Neural crest cell (in vitro differentiated cells): ENCODE data around the gene NOTCH4. TPM values are rescaled to one million over a fixed set of nuclear protein-coding genes. Genes with fewer than 3 reads are reported as not detected.

Experiments
- DNase-seq: peaks from one replicate; pipeline ENCODE4 v3.0.0; 2021; ENCODE audit warnings: low read depth, mixed read lengths, low spot score
- H3K27ac Mint-ChIP-seq: one replicate; pipeline ENCODE4 v1.8.0; 2021; ENCODE audit warnings: mild to moderate bottlenecking, mixed read lengths; ENCODE audit not compliant: unreplicated experiment
- H3K27me3 Mint-ChIP-seq: 2 replicates; pipeline ENCODE4 v1.8.0; 2021; ENCODE audit warnings: low read depth, mild to moderate bottlenecking, mixed read lengths
- H3K36me3 Mint-ChIP-seq: 2 replicates; pipeline ENCODE4 v1.8.0; 2021; ENCODE audit warnings: low read depth, mild to moderate bottlenecking, mixed read lengths
- H3K4me1 Mint-ChIP-seq: 2 replicates; pipeline ENCODE4 v1.8.0; 2021; ENCODE audit warnings: mixed read lengths
- H3K4me3 Mint-ChIP-seq: one replicate; pipeline ENCODE4 v1.8.0; 2021; ENCODE audit warnings: mild to moderate bottlenecking, mixed read lengths
- H3K9me3 Mint-ChIP-seq: 2 replicates; pipeline ENCODE4 v1.8.0; 2021; ENCODE audit warnings: mixed read lengths
- total RNA-seq: library from RNA; stranded (reverse); gene quantifications from 2 replicates; pipeline ENCODE4 v1.2.1, GENCODE V29; 2021
- TF ChIP-seq, protein P1 (sequence below): fragments of 200-600 bp; sonication (generic); conservative IDR thresholded peaks from 2 replicates; pipeline ENCODE4 v1.5.0; 2021; ENCODE audit warnings: antibody characterized with exemption, mild to moderate bottlenecking

Gene NOTCH4
- total RNA-seq, 1 donor from 2014 or later: 5.6 TPM

- no peaks in the 10 kb centered on the region for H3K27me3 Mint-ChIP-seq
Observed at GRCh38 chr6:32191696-32192607, 31.9 kb downstream of the NOTCH4 start.

GRCh38 chr6:32190911-32191677, 32.8 kb downstream of the NOTCH4 start:
- Mint-ChIP-seq H3K27ac (peak overlapping the region; percentile 84), H3K4me3 (peak overlapping the region; percentile 78), H3K9me3 (no peaks in the 10 kb centered on the region), H3K36me3 (peaks cover 8% of the 10 kb centered on the region), H3K4me1 (peaks cover 73% of the 10 kb centered on the region), H3K27me3 (no peaks in the 10 kb centered on the region)
- TF ChIP-seq, protein P1, sequence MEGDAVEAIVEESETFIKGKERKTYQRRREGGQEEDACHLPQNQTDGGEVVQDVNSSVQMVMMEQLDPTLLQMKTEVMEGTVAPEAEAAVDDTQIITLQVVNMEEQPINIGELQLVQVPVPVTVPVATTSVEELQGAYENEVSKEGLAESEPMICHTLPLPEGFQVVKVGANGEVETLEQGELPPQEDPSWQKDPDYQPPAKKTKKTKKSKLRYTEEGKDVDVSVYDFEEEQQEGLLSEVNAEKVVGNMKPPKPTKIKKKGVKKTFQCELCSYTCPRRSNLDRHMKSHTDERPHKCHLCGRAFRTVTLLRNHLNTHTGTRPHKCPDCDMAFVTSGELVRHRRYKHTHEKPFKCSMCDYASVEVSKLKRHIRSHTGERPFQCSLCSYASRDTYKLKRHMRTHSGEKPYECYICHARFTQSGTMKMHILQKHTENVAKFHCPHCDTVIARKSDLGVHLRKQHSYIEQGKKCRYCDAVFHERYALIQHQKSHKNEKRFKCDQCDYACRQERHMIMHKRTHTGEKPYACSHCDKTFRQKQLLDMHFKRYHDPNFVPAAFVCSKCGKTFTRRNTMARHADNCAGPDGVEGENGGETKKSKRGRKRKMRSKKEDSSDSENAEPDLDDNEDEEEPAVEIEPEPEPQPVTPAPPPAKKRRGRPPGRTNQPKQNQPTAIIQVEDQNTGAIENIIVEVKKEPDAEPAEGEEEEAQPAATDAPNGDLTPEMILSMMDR: no peak
- DNase-seq: no peak

More at GRCh38 chr6:32191696-32192607, 31.9 kb downstream of the NOTCH4 start:
- peaks cover 69% of the 10 kb centered on the region for H3K4me1 Mint-ChIP-seq
- TF ChIP-seq, protein P1: no peak
- peak overlapping the region; percentile 84 for H3K27ac Mint-ChIP-seq
- peak overlapping the region; percentile 78 for H3K4me3 Mint-ChIP-seq
- H3K36me3 Mint-ChIP-seq: peaks cover 5% of the 10 kb centered on the region
- DNase-seq: no peak
- no peaks in the 10 kb centered on the region for H3K9me3 Mint-ChIP-seq

DNA sequence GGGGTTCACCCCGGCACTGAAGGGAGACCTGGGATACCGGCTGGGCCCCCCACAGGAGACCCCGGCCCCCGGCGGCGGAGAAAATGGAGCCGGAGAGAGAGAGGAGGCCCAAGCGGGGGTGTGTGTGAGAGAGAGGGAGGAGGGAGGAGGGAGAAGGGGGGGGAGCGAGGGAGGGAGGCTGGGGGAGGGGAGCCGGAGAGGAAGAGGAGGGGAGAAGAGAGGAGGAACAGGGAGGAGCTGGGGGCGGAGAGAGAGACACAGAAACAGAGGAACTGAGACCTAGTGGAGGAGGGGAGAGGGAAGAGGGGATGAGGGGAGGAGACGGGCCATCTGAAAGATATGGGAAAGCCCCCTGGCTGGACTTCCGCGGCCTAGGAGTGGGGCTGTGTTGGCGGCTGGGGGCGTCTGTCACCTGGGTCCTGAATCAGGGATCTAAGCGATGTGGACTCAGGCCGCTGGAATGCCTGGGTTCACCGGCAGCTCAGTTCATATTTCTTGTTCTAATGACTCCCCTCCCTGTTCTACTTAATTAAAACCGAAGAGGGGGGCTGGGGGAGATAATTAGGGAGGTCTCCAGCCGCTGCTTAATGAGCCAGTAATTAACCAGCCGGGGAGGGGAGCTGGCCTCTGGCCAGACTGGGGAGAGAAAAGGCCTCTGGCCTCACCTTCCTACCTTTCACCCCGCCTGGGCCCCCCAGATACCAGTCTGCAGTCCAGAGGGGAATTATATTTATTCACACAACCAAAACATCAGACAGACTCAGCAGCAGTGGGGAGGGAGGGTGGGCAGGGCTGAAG, 33.6 kb downstream of the NOTCH4 start, which contains the start of gene PBX2:
Gene PBX2, minus strand, starts transcription at position 149 of the 798 bp plus-strand sequence. CDS start 287 bp downstream, outside the sequence.
- H3K9me3 Mint-ChIP-seq: no peaks in the 10 kb centered on the region
- no peaks in the 10 kb centered on the region for H3K27me3 Mint-ChIP-seq
- H3K36me3 Mint-ChIP-seq: peaks cover 11% of the 10 kb centered on the region
- TF ChIP-seq, protein P1: no peak
- peak within 1 kb of the TSS; percentile 97 for H3K27ac Mint-ChIP-seq
- H3K4me3 Mint-ChIP-seq: peak within 1 kb of the TSS; percentile 92
- peak; percentile 67 for DNase-seq
- H3K4me1 Mint-ChIP-seq: peaks cover 77% of the 10 kb centered on the region

DNA sequence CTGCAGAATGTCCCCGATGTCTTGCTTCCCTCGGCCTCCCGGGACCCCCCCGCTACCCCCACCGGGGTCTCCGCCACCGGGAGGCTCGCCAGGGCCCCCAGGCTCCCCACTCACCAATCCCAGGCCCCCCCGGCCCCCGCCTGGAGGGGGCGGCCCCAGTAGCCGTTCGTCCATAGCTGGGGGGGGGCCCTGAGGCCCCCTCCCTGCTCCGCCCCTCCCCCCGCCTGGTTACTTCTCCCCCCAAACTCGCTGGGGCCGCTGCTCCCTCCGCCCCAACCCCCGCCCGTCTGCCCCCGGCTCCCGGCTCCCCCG, 34.2 kb downstream of the NOTCH4 start:
- peak overlapping the region; percentile 97 for H3K27ac Mint-ChIP-seq
- peaks cover 71% of the 10 kb centered on the region for H3K4me1 Mint-ChIP-seq
- peaks cover 11% of the 10 kb centered on the region for H3K36me3 Mint-ChIP-seq
- H3K9me3 Mint-ChIP-seq: no peaks in the 10 kb centered on the region
- DNase-seq: no peak
- H3K4me3 Mint-ChIP-seq: peak overlapping the region; percentile 92
- no peaks in the 10 kb centered on the region for H3K27me3 Mint-ChIP-seq
- TF ChIP-seq, protein P1: no peak
